DND-41 (cell line): ENCODE results near the gene CC2D2A.

Experiments used
- EZH2 ChIP-seq: IDR thresholded peaks from 3 replicates; pipeline ENCODE4 v1.6.1; 2012; ENCODE audit warnings: borderline replicate concordance, low read depth, mild to moderate bottlenecking, moderate library complexity, low read length, inconsistent platforms; ENCODE audit not compliant: severe bottlenecking
- TF ChIP-seq, protein P1 (sequence below): IDR thresholded peaks from 2 replicates; pipeline ENCODE4 v1.5.1; 2012; ENCODE audit warnings: borderline replicate concordance, low read length, moderate library complexity, mild to moderate bottlenecking; ENCODE audit not compliant: poor library complexity, severe bottlenecking; ENCODE audit errors: extremely low read depth

DNA sequence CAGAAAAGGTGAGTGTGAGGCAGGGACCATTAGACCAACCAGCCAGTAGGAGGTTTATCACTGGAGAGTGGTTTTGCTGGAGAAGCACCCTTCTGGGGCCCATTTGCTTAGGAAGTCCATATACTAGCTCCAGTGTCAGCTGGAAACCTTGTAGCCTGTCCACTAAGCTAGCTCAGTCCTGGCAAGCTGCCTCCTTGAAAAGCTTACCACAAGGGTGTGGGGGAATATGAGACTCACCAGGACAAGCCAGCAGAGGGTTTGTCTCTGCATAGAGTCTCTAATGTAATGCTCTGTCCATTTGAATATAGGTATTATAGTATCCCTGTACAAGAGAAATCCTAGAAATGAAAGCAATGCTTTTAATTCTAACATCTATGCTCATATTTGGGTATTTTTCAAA lies 99.1 kb downstream of the CC2D2A start:
- TF ChIP-seq, protein P1, sequence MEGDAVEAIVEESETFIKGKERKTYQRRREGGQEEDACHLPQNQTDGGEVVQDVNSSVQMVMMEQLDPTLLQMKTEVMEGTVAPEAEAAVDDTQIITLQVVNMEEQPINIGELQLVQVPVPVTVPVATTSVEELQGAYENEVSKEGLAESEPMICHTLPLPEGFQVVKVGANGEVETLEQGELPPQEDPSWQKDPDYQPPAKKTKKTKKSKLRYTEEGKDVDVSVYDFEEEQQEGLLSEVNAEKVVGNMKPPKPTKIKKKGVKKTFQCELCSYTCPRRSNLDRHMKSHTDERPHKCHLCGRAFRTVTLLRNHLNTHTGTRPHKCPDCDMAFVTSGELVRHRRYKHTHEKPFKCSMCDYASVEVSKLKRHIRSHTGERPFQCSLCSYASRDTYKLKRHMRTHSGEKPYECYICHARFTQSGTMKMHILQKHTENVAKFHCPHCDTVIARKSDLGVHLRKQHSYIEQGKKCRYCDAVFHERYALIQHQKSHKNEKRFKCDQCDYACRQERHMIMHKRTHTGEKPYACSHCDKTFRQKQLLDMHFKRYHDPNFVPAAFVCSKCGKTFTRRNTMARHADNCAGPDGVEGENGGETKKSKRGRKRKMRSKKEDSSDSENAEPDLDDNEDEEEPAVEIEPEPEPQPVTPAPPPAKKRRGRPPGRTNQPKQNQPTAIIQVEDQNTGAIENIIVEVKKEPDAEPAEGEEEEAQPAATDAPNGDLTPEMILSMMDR, result no peak
- TF ChIP-seq EZH2, result no peak
